ENCODE results near the gene CNR2.
"Not testable (repeated sequence)": the region's sequence is repeated elsewhere in the genome, so short reads cannot be mapped to it uniquely, and the experiment has no call there.

CNR2 gene

DNA sequence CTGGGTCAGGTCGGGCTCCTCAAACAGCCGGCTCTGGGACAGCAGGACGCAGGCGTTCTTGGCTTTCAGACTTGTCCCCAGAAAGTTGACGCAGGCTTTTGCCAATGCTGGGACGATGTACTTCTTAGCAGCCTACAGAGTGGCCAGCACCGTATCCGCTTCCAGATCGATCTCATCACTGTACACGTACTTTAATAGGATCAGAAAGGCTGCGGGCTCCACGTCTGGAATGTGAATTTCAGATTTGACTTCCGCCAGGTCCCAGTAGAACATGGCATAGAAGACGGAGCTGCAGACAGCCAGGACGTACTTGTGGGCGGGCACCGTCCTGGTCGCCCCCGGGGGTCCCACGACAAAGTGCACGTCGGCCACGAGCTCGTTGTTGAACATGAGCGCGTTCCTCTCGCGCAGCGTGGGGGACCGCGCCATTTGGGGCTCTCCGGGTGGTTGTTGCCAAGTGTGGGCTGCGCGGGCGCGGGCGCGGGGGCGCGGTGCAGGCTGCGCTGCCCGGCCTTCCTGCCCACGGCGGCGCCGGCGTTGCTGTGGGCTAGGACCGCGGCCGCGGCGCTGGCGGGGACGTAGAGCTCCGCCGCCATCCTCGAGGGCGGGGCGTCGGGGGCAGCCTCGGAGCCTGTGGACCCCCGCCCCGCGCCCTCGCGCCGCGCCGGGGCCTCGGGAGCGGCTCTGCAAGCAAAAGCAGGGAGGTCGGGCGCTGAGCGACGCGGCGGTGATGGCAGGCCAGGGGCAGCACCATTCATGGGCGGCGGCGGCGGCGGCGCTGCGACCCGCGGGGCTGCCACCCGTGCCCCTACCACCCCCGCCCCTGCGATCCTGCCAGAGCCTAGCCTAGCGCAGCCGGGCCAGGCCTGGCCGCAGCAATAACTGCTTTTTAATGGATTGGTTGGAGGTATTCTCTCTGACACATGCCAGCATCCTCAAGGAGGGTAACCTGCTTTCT lies 10.6 kb downstream of the CNR2 start:
- Histone ChIP-seq H3K79me1 (ENCODE audit: low read depth, low read length) (no peaks in the 10 kb centered on the region), H2BK12ac (ENCODE audit: low read length) (no peak overlapping the region), H4K8ac (ENCODE audit: low read depth, low read length) (no peak overlapping the region), H2AK5ac (ENCODE audit: low read depth, low read length) (no peak overlapping the region), H4K91ac (ENCODE audit: low read depth, low read length, poor library complexity) (no peak overlapping the region), H3K27ac (replicated peaks; ENCODE audit: low read length) (no peak overlapping the region), H3K27me3 (ENCODE audit: control insufficient read depth in 3 of 3, insufficient read depth in 3 of 3, low read depth in 1 of 3, low read length in 3 of 3) (peaks cover 6 to 33% (median 13%) of the 10 kb centered on the region in 3 experiments), H3K9me3 (replicated peaks in 1 of 2; ENCODE audit: control insufficient read depth in 2 of 2, insufficient read depth in 1 of 2, low read depth in 1 of 2, low read length in 2 of 2) (no peaks in the 10 kb centered on the region), H3K36me3 (replicated peaks in 1 of 2; ENCODE audit: control insufficient read depth in 2 of 2, insufficient read depth in 2 of 2, low read length in 2 of 2) (no peaks in the 10 kb centered on the region), H3K4me1 (ENCODE audit: control insufficient read depth in 2 of 2, insufficient read depth in 1 of 2, low read depth in 1 of 2, low read length in 2 of 2) (no peaks in the 10 kb centered on the region), H2AFZ (ENCODE audit: low read length) (no peak overlapping the region), H3K18ac (ENCODE audit: low read length) (peak overlapping the region; percentile 87), H3K14ac (ENCODE audit: low read length) (peak overlapping the region; percentile 31), H3K4ac (ENCODE audit: low read length) (no peak overlapping the region), H2BK120ac (ENCODE audit: low read depth, low read length) (no peak overlapping the region), H3K9ac (ENCODE audit: low read depth, low read length, poor library complexity) (peak overlapping the region; percentile 77), H3K4me3 (ENCODE audit: low read length in 2 of 2) (peak overlapping the region in 1 of 2 donors; percentile 74), H3K23ac (ENCODE audit: low read depth, low read length, poor library complexity) (no peak overlapping the region), H2BK5ac (ENCODE audit: low read length) (no peak overlapping the region), H2BK15ac (ENCODE audit: low read length) (no peak overlapping the region), H3K4me2 (ENCODE audit: insufficient read depth, low read length, poor library complexity, severe bottlenecking) (peak overlapping the region; percentile 86)
- no CpG with 5 or more reads among the region's 92 CpGs for WGBS, 2 donors (ENCODE audit: extremely low coverage in 2 of 2, insufficient read length in 2 of 2, insufficient replicate concordance in 1 of 2)
- no peak for DNase-seq (ENCODE audit: low spot score)

DNA sequence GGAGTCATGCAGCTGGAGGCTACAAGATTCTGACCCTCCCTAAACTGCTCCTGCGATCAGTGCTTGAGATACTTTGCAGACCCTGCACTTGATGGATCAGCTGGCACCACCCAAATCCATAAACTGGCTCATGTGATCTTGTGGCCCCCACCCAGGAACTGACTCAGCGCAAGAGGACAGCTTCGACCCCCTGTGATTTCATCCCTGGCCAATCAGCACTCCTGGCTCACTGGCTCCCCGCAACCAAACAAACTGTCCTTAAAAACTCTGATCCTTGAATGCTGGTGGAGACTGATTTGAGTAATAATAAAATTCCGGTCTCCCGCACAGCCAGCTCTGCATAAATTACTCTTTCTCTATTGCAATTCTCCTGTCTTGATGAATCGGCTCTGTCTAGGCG lies 13.1 kb downstream of the CNR2 start:
- H3K27ac ChIP-seq (replicated peaks; ENCODE audit: low read length); H3K14ac ChIP-seq (ENCODE audit: low read length); H3K4me1 ChIP-seq (ENCODE audit: control insufficient read depth in 2 of 2, insufficient read depth in 1 of 2, low read depth in 1 of 2, low read length in 2 of 2); H3K18ac ChIP-seq (ENCODE audit: low read length); H3K23ac ChIP-seq (ENCODE audit: low read depth, low read length, poor library complexity); H3K9ac ChIP-seq (ENCODE audit: low read depth, low read length, poor library complexity); H3K4me2 ChIP-seq (ENCODE audit: insufficient read depth, low read length, poor library complexity, severe bottlenecking); DNase-seq (ENCODE audit: low spot score); H3K9me3 ChIP-seq (replicated peaks in 1 of 2; ENCODE audit: control insufficient read depth in 2 of 2, insufficient read depth in 1 of 2, low read depth in 1 of 2, low read length in 2 of 2); H2AK5ac ChIP-seq (ENCODE audit: low read depth, low read length); H4K8ac ChIP-seq (ENCODE audit: low read depth, low read length); H2BK12ac ChIP-seq (ENCODE audit: low read length); H3K79me1 ChIP-seq (ENCODE audit: low read depth, low read length); H3K4me3 ChIP-seq (ENCODE audit: low read length in 2 of 2); H2BK15ac ChIP-seq (ENCODE audit: low read length); H4K91ac ChIP-seq (ENCODE audit: low read depth, low read length, poor library complexity); H2BK120ac ChIP-seq (ENCODE audit: low read depth, low read length); H3K36me3 ChIP-seq (replicated peaks in 1 of 2; ENCODE audit: control insufficient read depth in 2 of 2, insufficient read depth in 2 of 2, low read length in 2 of 2); H2AFZ ChIP-seq (ENCODE audit: low read length); H3K4ac ChIP-seq (ENCODE audit: low read length); H2BK5ac ChIP-seq (ENCODE audit: low read length): not testable (repeated sequence)
- peaks cover 6 to 33% (median 13%) of the 10 kb centered on the region in 3 experiments for H3K27me3 ChIP-seq (ENCODE audit: control insufficient read depth in 3 of 3, insufficient read depth in 3 of 3, low read depth in 1 of 3, low read length in 3 of 3)
- no CpG with 5 or more reads among the region's 8 CpGs for WGBS, 2 donors (ENCODE audit: extremely low coverage in 2 of 2, insufficient read length in 2 of 2, insufficient replicate concordance in 1 of 2)

DNA sequence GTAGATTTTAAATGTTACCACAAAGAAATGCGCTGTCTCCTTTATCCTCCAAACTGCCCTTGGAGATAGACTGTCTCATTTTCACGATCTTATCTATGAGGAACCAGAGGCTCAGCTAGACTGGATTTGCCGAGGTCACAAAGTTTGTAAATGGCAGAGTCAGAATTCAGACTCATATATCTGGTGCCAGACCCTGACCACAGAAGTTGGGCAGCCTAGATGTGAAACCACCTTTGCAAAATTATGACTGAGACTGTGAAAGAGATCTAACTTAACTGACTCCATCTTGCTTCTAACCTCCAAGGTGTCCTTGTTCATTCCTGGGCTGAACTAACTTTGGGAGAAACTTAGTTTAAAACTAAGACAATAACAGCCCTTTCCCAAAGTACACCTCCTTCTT lies 14.1 kb downstream of the CNR2 start:
- no peak overlapping the region for H3K9ac ChIP-seq (ENCODE audit: low read depth, low read length, poor library complexity)
- H2BK5ac ChIP-seq (ENCODE audit: low read length): no peak overlapping the region
- no peaks in the 10 kb centered on the region for H3K9me3 ChIP-seq (replicated peaks in 1 of 2; ENCODE audit: control insufficient read depth in 2 of 2, insufficient read depth in 1 of 2, low read depth in 1 of 2, low read length in 2 of 2)
- no peaks in the 10 kb centered on the region for H3K36me3 ChIP-seq (replicated peaks in 1 of 2; ENCODE audit: control insufficient read depth in 2 of 2, insufficient read depth in 2 of 2, low read length in 2 of 2)
- no peaks in the 10 kb centered on the region for H3K4me1 ChIP-seq (ENCODE audit: control insufficient read depth in 2 of 2, insufficient read depth in 1 of 2, low read depth in 1 of 2, low read length in 2 of 2)
- H3K79me1 ChIP-seq (ENCODE audit: low read depth, low read length): no peaks in the 10 kb centered on the region
- WGBS, 2 donors (ENCODE audit: extremely low coverage in 2 of 2, insufficient read length in 2 of 2, insufficient replicate concordance in 1 of 2): no CpG with 5 or more reads among the region's 3 CpGs
- peaks cover 5 to 31% (median 6%) of the 10 kb centered on the region in 3 experiments for H3K27me3 ChIP-seq (ENCODE audit: control insufficient read depth in 3 of 3, insufficient read depth in 3 of 3, low read depth in 1 of 3, low read length in 3 of 3)
- no peak overlapping the region for H2AFZ ChIP-seq (ENCODE audit: low read length)
- no peak overlapping the region for H4K91ac ChIP-seq (ENCODE audit: low read depth, low read length, poor library complexity)
- no peak overlapping the region for H2AK5ac ChIP-seq (ENCODE audit: low read depth, low read length)
- H3K23ac ChIP-seq (ENCODE audit: low read depth, low read length, poor library complexity): no peak overlapping the region
- H3K27ac ChIP-seq (replicated peaks; ENCODE audit: low read length): no peak overlapping the region
- no peak overlapping the region for H2BK120ac ChIP-seq (ENCODE audit: low read depth, low read length)
- H3K18ac ChIP-seq (ENCODE audit: low read length): no peak overlapping the region
- H3K4ac ChIP-seq (ENCODE audit: low read length): no peak overlapping the region
- no peak overlapping the region for H3K4me3 ChIP-seq (ENCODE audit: low read length in 2 of 2)
- no peak overlapping the region for H3K14ac ChIP-seq (ENCODE audit: low read length)
- no peak overlapping the region for H3K4me2 ChIP-seq (ENCODE audit: insufficient read depth, low read length, poor library complexity, severe bottlenecking)
- no peak overlapping the region for H4K8ac ChIP-seq (ENCODE audit: low read depth, low read length)
- no peak for DNase-seq (ENCODE audit: low spot score)
- no peak overlapping the region for H2BK15ac ChIP-seq (ENCODE audit: low read length)
- H2BK12ac ChIP-seq (ENCODE audit: low read length): no peak overlapping the region

DNA sequence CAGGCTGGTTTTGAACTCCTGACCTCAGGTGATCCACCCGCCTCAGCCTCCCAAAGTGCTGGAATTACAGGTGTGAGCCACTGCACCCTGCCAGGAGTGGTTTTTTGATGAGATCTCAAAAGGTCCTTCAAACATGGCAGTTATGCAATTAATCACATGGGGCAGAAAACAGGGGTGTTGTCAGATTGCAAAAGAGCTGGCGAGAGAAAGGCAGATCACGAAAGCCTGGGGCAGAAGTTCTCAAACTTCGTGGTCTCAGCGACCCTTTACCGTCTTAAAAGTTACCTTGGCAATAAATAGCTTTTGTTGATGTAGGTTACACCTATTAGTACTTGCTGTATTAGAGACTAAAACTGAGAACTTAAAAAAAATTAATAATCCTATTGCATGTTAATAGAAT lies 16.1 kb downstream of the CNR2 start:
- Histone ChIP-seq H2BK12ac (ENCODE audit: low read length) (no peak overlapping the region), H3K9ac (ENCODE audit: low read depth, low read length, poor library complexity) (no peak overlapping the region), H3K4me3 (ENCODE audit: low read length in 2 of 2) (no peak overlapping the region), H3K18ac (ENCODE audit: low read length) (no peak overlapping the region), H3K23ac (ENCODE audit: low read depth, low read length, poor library complexity) (no peak overlapping the region), H4K8ac (ENCODE audit: low read depth, low read length) (no peak overlapping the region), H3K27ac (replicated peaks; ENCODE audit: low read length) (no peak overlapping the region), H2AK5ac (ENCODE audit: low read depth, low read length) (no peak overlapping the region), H3K4ac (ENCODE audit: low read length) (no peak overlapping the region), H3K36me3 (replicated peaks in 1 of 2; ENCODE audit: control insufficient read depth in 2 of 2, insufficient read depth in 2 of 2, low read length in 2 of 2) (no peaks in the 10 kb centered on the region), H3K14ac (ENCODE audit: low read length) (no peak overlapping the region), H3K4me1 (ENCODE audit: control insufficient read depth in 2 of 2, insufficient read depth in 1 of 2, low read depth in 1 of 2, low read length in 2 of 2) (no peaks in the 10 kb centered on the region), H2BK15ac (ENCODE audit: low read length) (no peak overlapping the region), H2BK5ac (ENCODE audit: low read length) (no peak overlapping the region), H2BK120ac (ENCODE audit: low read depth, low read length) (no peak overlapping the region), H2AFZ (ENCODE audit: low read length) (no peak overlapping the region), H4K91ac (ENCODE audit: low read depth, low read length, poor library complexity) (no peak overlapping the region), H3K79me1 (ENCODE audit: low read depth, low read length) (no peaks in the 10 kb centered on the region), H3K27me3 (ENCODE audit: control insufficient read depth in 3 of 3, insufficient read depth in 3 of 3, low read depth in 1 of 3, low read length in 3 of 3) (peaks cover 0 to 12% (median 2%) of the 10 kb centered on the region in 3 experiments), H3K9me3 (replicated peaks in 1 of 2; ENCODE audit: control insufficient read depth in 2 of 2, insufficient read depth in 1 of 2, low read depth in 1 of 2, low read length in 2 of 2) (no peaks in the 10 kb centered on the region), H3K4me2 (ENCODE audit: insufficient read depth, low read length, poor library complexity, severe bottlenecking) (no peak overlapping the region)
- DNase-seq (ENCODE audit: low spot score): no peak
- WGBS, 2 donors (ENCODE audit: extremely low coverage in 2 of 2, insufficient read length in 2 of 2, insufficient replicate concordance in 1 of 2): no CpG with 5 or more reads among the region's 6 CpGs

Measured in neuronal stem cell (in vitro differentiated cells).